ENCODE results near the gene RSBN1L.
A peak's percentile ranks its signal among the peaks of the same experiment; 100 is the strongest.

The RSBN1L gene

DNA sequence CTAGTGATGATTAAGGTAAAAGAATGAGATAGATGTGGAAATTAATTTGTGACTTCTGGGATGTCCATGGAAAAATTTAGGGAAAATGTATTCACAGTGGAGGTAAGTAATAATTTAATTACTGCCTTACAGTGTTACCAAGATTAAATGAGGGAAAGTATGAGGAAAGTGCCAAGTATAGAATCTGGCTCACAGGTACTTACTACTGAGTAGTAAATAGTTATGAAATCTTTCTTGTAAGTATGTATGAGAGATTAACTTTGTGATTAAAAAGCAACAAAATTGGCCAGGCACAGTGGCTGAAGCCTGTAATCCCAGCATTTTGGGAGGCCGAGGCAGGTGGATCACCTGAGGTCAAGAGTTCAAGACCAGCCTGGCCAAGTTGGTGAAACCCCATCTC, 42.1 kb downstream of the RSBN1L start:
- TF ChIP-seq TCF4 (CRISPR knock-in tag; IDR thresholded peaks at IDR 0.05; ENCODE audit: borderline replicate concordance) (no peak), RARB (CRISPR knock-in tag; IDR thresholded peaks at IDR 0.05) (no peak)
- TF ChIP-seq, protein P1, sequence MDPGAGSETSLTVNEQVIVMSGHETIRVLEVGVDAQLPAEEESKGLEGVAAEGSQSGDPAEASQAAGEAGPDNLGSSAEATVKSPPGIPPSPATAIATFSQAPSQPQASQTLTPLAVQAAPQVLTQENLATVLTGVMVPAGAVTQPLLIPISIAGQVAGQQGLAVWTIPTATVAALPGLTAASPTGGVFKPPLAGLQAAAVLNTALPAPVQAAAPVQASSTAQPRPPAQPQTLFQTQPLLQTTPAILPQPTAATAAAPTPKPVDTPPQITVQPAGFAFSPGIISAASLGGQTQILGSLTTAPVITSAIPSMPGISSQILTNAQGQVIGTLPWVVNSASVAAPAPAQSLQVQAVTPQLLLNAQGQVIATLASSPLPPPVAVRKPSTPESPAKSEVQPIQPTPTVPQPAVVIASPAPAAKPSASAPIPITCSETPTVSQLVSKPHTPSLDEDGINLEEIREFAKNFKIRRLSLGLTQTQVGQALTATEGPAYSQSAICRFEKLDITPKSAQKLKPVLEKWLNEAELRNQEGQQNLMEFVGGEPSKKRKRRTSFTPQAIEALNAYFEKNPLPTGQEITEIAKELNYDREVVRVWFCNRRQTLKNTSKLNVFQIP (CRISPR knock-in tag; IDR thresholded peaks at IDR 0.05; ENCODE audit: borderline replicate concordance, low read depth) = no peak
- ATAC-seq = no peak

DNA sequence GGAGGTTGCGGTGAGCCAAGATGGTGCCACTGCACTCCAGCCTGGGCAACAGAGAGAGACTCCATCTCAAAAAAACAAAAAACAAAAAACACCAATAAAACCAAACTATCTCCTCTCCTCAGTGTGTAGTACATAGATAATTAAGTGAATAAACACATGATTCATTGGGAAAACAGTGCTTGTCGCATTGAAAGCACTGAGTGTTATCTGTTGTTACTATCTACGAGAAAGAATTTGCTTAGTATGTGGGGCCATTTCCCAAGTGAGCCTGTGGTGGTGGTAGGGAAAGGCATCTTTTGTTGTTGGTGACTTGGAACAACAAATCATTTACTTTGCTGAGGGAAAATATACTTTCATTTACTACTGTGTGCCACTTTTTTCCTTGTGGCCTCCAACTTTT, 42.6 kb downstream of the RSBN1L start:
- TF ChIP-seq ISL1 (CRISPR knock-in tag; IDR thresholded peaks at IDR 0.05) = peak; percentile 34; the same call in 1 of the 2 replicates
- TF ChIP-seq ZNF565 (CRISPR knock-in tag; conservative IDR thresholded peaks at IDR 0.05; ENCODE audit: low read depth) = no peak
- ATAC-seq = peak; percentile 66

DNA sequence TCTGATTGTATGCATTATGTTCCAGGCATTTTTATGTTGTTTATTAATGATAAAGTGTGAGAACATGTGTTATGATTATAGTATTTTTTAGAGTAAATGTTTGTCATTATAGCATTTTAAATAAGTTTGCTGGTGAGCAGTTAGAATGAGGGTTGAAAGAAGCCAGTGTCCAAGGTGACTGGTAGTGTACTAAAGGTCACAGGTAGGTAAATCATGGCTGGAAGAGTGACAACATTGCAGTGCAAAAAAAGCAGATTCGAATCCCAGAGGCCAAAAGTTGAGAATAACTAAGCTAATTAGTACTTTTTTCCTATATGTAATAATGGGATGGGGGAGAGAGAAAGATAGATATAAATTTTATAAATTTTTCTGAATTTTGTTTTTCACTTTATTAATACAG, 44.0 kb downstream of the RSBN1L start:
- no peak for ATAC-seq
- TF ChIP-seq ARNTL (CRISPR knock-in tag; IDR thresholded peaks at IDR 0.05; ENCODE audit: borderline replicate concordance, low read depth) (no peak), ZFP3 (CRISPR knock-in tag; IDR thresholded peaks at IDR 0.05) (no peak), ZFP30 (CRISPR knock-in tag; IDR thresholded peaks at IDR 0.05) (no peak), BACH2 (CRISPR knock-in tag; IDR thresholded peaks at IDR 0.05; ENCODE audit: borderline replicate concordance) (no peak), ZC3H10 (CRISPR knock-in tag; IDR thresholded peaks at IDR 0.05) (no peak), GLIS3 (CRISPR knock-in tag; IDR thresholded peaks at IDR 0.05) (no peak), PPARA (CRISPR knock-in tag; IDR thresholded peaks at IDR 0.05; ENCODE audit: borderline replicate concordance) (no peak), ZNF70 (CRISPR knock-in tag; IDR thresholded peaks at IDR 0.05) (no peak), OSR1 (CRISPR knock-in tag; IDR thresholded peaks at IDR 0.05) (no peak), TOX (CRISPR knock-in tag; IDR thresholded peaks at IDR 0.05; ENCODE audit: borderline replicate concordance) (no peak), ESRRG (CRISPR knock-in tag; IDR thresholded peaks at IDR 0.05) (no peak), ISL1 (CRISPR knock-in tag; IDR thresholded peaks at IDR 0.05) (no peak), RARB (CRISPR knock-in tag; IDR thresholded peaks at IDR 0.05) (no peak)
- TF ChIP-seq, protein P1 (CRISPR knock-in tag; IDR thresholded peaks at IDR 0.05; ENCODE audit: borderline replicate concordance, low read depth) = no peak
- TF ChIP-seq, protein P2, sequence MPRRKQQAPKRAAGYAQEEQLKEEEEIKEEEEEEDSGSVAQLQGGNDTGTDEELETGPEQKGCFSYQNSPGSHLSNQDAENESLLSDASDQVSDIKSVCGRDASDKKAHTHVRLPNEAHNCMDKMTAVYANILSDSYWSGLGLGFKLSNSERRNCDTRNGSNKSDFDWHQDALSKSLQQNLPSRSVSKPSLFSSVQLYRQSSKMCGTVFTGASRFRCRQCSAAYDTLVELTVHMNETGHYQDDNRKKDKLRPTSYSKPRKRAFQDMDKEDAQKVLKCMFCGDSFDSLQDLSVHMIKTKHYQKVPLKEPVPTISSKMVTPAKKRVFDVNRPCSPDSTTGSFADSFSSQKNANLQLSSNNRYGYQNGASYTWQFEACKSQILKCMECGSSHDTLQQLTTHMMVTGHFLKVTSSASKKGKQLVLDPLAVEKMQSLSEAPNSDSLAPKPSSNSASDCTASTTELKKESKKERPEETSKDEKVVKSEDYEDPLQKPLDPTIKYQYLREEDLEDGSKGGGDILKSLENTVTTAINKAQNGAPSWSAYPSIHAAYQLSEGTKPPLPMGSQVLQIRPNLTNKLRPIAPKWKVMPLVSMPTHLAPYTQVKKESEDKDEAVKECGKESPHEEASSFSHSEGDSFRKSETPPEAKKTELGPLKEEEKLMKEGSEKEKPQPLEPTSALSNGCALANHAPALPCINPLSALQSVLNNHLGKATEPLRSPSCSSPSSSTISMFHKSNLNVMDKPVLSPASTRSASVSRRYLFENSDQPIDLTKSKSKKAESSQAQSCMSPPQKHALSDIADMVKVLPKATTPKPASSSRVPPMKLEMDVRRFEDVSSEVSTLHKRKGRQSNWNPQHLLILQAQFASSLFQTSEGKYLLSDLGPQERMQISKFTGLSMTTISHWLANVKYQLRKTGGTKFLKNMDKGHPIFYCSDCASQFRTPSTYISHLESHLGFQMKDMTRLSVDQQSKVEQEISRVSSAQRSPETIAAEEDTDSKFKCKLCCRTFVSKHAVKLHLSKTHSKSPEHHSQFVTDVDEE (CRISPR knock-in tag; IDR thresholded peaks at IDR 0.05) = no peak
- TF ChIP-seq, protein P3, sequence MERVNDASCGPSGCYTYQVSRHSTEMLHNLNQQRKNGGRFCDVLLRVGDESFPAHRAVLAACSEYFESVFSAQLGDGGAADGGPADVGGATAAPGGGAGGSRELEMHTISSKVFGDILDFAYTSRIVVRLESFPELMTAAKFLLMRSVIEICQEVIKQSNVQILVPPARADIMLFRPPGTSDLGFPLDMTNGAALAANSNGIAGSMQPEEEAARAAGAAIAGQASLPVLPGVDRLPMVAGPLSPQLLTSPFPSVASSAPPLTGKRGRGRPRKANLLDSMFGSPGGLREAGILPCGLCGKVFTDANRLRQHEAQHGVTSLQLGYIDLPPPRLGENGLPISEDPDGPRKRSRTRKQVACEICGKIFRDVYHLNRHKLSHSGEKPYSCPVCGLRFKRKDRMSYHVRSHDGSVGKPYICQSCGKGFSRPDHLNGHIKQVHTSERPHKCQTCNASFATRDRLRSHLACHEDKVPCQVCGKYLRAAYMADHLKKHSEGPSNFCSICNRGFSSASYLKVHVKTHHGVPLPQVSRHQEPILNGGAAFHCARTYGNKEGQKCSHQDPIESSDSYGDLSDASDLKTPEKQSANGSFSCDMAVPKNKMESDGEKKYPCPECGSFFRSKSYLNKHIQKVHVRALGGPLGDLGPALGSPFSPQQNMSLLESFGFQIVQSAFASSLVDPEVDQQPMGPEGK (CRISPR knock-in tag; IDR thresholded peaks at IDR 0.05; ENCODE audit: borderline replicate concordance) = no peak

DNA sequence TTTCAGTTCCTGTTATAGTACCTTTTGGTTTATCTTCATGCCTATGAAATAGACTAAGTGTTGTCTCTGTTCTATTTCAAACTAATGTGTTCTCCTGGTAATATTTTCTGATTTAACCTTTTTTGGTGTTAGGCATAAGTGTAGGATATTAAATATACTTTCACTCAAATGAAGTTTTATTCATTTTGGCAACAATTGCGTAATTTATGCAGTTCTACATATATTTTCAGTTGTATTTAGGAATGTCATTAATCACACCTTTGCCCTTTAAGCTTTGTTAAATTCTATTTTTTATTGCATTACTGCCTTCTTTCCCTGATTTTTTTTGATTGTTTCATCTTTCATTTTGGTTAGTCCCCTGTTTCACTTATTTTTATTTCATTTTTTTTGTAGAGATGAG, 47.3 kb downstream of the RSBN1L start:
- no peak for ATAC-seq
- no peak for TF ChIP-seq ZNF565 (CRISPR knock-in tag; conservative IDR thresholded peaks at IDR 0.05; ENCODE audit: low read depth)
- no peak for TF ChIP-seq PPARA (CRISPR knock-in tag; IDR thresholded peaks at IDR 0.05; ENCODE audit: borderline replicate concordance)
- no peak for TF ChIP-seq ZC3H10 (CRISPR knock-in tag; IDR thresholded peaks at IDR 0.05)
- TF ChIP-seq, protein P3 (CRISPR knock-in tag; IDR thresholded peaks at IDR 0.05; ENCODE audit: borderline replicate concordance) = no peak
- TF ChIP-seq, protein P2 (CRISPR knock-in tag; IDR thresholded peaks at IDR 0.05) = no peak
- TF ChIP-seq ISL1 (CRISPR knock-in tag; IDR thresholded peaks at IDR 0.05) = no peak
- TF ChIP-seq, protein P4, sequence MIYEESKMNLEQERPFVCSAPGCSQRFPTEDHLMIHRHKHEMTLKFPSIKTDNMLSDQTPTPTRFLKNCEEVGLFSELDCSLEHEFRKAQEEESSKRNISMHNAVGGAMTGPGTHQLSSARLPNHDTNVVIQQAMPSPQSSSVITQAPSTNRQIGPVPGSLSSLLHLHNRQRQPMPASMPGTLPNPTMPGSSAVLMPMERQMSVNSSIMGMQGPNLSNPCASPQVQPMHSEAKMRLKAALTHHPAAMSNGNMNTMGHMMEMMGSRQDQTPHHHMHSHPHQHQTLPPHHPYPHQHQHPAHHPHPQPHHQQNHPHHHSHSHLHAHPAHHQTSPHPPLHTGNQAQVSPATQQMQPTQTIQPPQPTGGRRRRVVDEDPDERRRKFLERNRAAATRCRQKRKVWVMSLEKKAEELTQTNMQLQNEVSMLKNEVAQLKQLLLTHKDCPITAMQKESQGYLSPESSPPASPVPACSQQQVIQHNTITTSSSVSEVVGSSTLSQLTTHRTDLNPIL (CRISPR knock-in tag; IDR thresholded peaks at IDR 0.05; ENCODE audit: low read depth) = no peak
- TF ChIP-seq ZNF8 (CRISPR knock-in tag; IDR thresholded peaks at IDR 0.05) = no peak
- no peak for TF ChIP-seq ZNF70 (CRISPR knock-in tag; IDR thresholded peaks at IDR 0.05)

Measured in SK-N-SH treated with all-trans-retinoic acid at 6 μM for 48 hours (cell line).